Measurements from ENCODE around the gene LDAH. TPM values are rescaled to one million over a fixed set of nuclear protein-coding genes. Genes with fewer than 3 reads are reported as not detected.

LDAH gene
- total RNA-seq, 2 experiments from 2014 or later: 27.0 to 32.8 TPM

- peaks cover 4% of the 10 kb centered on the region for H3K36me3 Mint-ChIP-seq (ENCODE audit: low read depth)
- intact Hi-C loops (cut with DNase I, micrococcal nuclease): loop anchor here in 1 of 2 experiments (5.0 to 10.0 kb wide), 2 partner anchors 398 to 506 kb away; no protein-coding TSS in a partner anchor
- ATAC-seq (no peak), DNase-seq (no peak)
- no peaks in the 10 kb centered on the region for H3K4me1 Mint-ChIP-seq
- ChIA-PET POLR2A (no interaction called here), CTCF (interaction anchor here (0.9 to 3.4 kb wide), 8 partner anchors 13 to 324 kb away, joined by 3 to 18 read pairs (median 4); no protein-coding TSS in a partner anchor)
- no peak overlapping the region for H3K27ac Mint-ChIP-seq
- no peaks in the 10 kb centered on the region for H3K27me3 Mint-ChIP-seq
- no peaks in the 10 kb centered on the region for H3K9me3 Mint-ChIP-seq (ENCODE audit: low read depth)
- no peak overlapping the region for H3K4me3 Mint-ChIP-seq
These were observed 182.3 kb downstream of the LDAH start for GRCh38 chr2:20640411-20641122.

GRCh38 chr2:20638646-20639430 is 184.1 kb downstream of the LDAH start:
- no peak overlapping the region for H3K27ac Mint-ChIP-seq
- CTCF ChIA-PET: interaction anchor here (0.6 to 1.3 kb wide), 2 partner anchors 228 to 356 kb away, joined by 3 to 7 read pairs; no protein-coding TSS in a partner anchor

GRCh38 chr2:20638014-20638413 is 184.9 kb downstream of the LDAH start:
- Mint-ChIP-seq H3K36me3 (ENCODE audit: low read depth) (peaks cover 4% of the 10 kb centered on the region), H3K9me3 (ENCODE audit: low read depth) (no peaks in the 10 kb centered on the region), H3K4me1 (no peaks in the 10 kb centered on the region), H3K27me3 (no peaks in the 10 kb centered on the region), H3K4me3 (no peak overlapping the region), H3K27ac (no peak overlapping the region)
- ATAC-seq: no peak
- ChIA-PET CTCF (no interaction called here), POLR2A (no interaction called here)
- intact Hi-C loops (cut with DNase I, micrococcal nuclease): no loop called here
- no peak for DNase-seq

More at GRCh38 chr2:20638646-20639430, 184.1 kb downstream of the LDAH start:
- ATAC-seq (no peak), DNase-seq (no peak)
- no peaks in the 10 kb centered on the region for H3K4me1 Mint-ChIP-seq
- intact Hi-C loops (cut with DNase I, micrococcal nuclease): no loop called here
- H3K36me3 Mint-ChIP-seq (ENCODE audit: low read depth): peaks cover 4% of the 10 kb centered on the region
- POLR2A ChIA-PET: no interaction called here
- H3K27me3 Mint-ChIP-seq: no peaks in the 10 kb centered on the region
- H3K4me3 Mint-ChIP-seq: no peak overlapping the region
- H3K9me3 Mint-ChIP-seq (ENCODE audit: low read depth): no peaks in the 10 kb centered on the region

- CTCF ChIA-PET: interaction anchor here (0.7 kb wide), 1 partner anchor 695 kb away, joined by 3 read pairs; no protein-coding TSS in a partner anchor
- H3K4me1 Mint-ChIP-seq: no peaks in the 10 kb centered on the region
- no peak overlapping the region for H3K27ac Mint-ChIP-seq
- H3K9me3 Mint-ChIP-seq (ENCODE audit: low read depth): no peaks in the 10 kb centered on the region
- peaks cover 4% of the 10 kb centered on the region for H3K36me3 Mint-ChIP-seq (ENCODE audit: low read depth)
- intact Hi-C loops (cut with DNase I, micrococcal nuclease): no loop called here
- POLR2A ChIA-PET: no interaction called here
- ATAC-seq (no peak), DNase-seq (no peak)
- no peak overlapping the region for H3K4me3 Mint-ChIP-seq
- no peaks in the 10 kb centered on the region for H3K27me3 Mint-ChIP-seq
These were observed 185.8 kb downstream of the LDAH start for GRCh38 chr2:20637147-20637546.

GRCh38 chr2:20635675-20636584 is 187.0 kb downstream of the LDAH start:
- ATAC-seq (peak; percentile 95), DNase-seq (peak; percentile 78)
- no peaks in the 10 kb centered on the region for H3K27me3 Mint-ChIP-seq
- POLR2A ChIA-PET: no interaction called here
- H3K4me3 Mint-ChIP-seq: no peak overlapping the region
- no peak overlapping the region for H3K27ac Mint-ChIP-seq
- intact Hi-C loops (cut with DNase I, micrococcal nuclease): loop anchor here in 1 of 2 experiments (1.0 kb wide), 2 partner anchors 193 to 225 kb away; no protein-coding TSS in a partner anchor
- CTCF ChIA-PET: interaction anchor here (0.6 to 2.7 kb wide), 7 partner anchors 23 to 309 kb away, joined by 3 to 11 read pairs (median 4); no protein-coding TSS in a partner anchor
- H3K9me3 Mint-ChIP-seq (ENCODE audit: low read depth): no peaks in the 10 kb centered on the region
- H3K4me1 Mint-ChIP-seq: no peaks in the 10 kb centered on the region
- H3K36me3 Mint-ChIP-seq (ENCODE audit: low read depth): peaks cover 2% of the 10 kb centered on the region

- Mint-ChIP-seq H3K36me3 (ENCODE audit: low read depth) (peaks cover 2% of the 10 kb centered on the region), H3K27ac (no peak overlapping the region), H3K4me1 (no peaks in the 10 kb centered on the region), H3K4me3 (no peak overlapping the region), H3K9me3 (ENCODE audit: low read depth) (no peaks in the 10 kb centered on the region), H3K27me3 (no peaks in the 10 kb centered on the region)
- intact Hi-C loops (cut with DNase I, micrococcal nuclease): loop anchor here in 1 of 2 experiments (1.0 kb wide), 1 partner anchor 224 kb away; no protein-coding TSS in a partner anchor
- CTCF ChIA-PET: interaction anchor here (0.9 to 2.7 kb wide), 6 partner anchors 17 to 308 kb away, joined by 3 to 11 read pairs (median 6); no protein-coding TSS in a partner anchor
- POLR2A ChIA-PET: no interaction called here
- DNase-seq (no peak), ATAC-seq (no peak)
These were observed 187.8 kb downstream of the LDAH start for GRCh38 chr2:20635113-20635510.

- Mint-ChIP-seq H3K27me3 (no peaks in the 10 kb centered on the region), H3K4me3 (no peak overlapping the region), H3K27ac (no peak overlapping the region), H3K4me1 (no peaks in the 10 kb centered on the region), H3K9me3 (ENCODE audit: low read depth) (no peaks in the 10 kb centered on the region), H3K36me3 (ENCODE audit: low read depth) (peaks cover 2% of the 10 kb centered on the region)
- CTCF ChIA-PET: interaction anchor here (0.5 to 2.7 kb wide), 8 partner anchors 16 to 705 kb away, joined by 3 to 11 read pairs (median 4); no protein-coding TSS in a partner anchor
- ATAC-seq: no peak
- POLR2A ChIA-PET: no interaction called here
- intact Hi-C loops (cut with DNase I, micrococcal nuclease): loop anchor here in 1 of 2 experiments (1.0 kb wide), 1 partner anchor 223 kb away; no protein-coding TSS in a partner anchor
- DNase-seq: no peak
These were observed 188.3 kb downstream of the LDAH start for GRCh38 chr2:20634507-20635112.

Other genes starting within 250 kb of the LDAH start
- gene HS1BP3, start 172.0 kb downstream of the LDAH start, total RNA-seq: 1 to 10 TPM; 6.2 to 7.1 TPM
- under 1 TPM in 1 of 2 experiments, not detected in 1; 0.02 TPM for gene GDF7, start 156.0 kb downstream of the LDAH start, total RNA-seq
- not detected for gene APOB, start 221.0 kb upstream of the LDAH start, total RNA-seq

Data from activated CD4-positive, alpha-beta T cell treated with anti-CD3 and anti-CD28 coated beads for 36 hours (primary cell).